GM12891 (cell line): ENCODE results near the gene VAMP8.

Experiments
- POLR2A ChIP-seq: IDR thresholded peaks from 2 replicates; pipeline ENCODE4 v1.6.1; 2011; ENCODE audit warnings: low read depth, low read length, control low read depth
- POLR2AphosphoS5 ChIP-seq: IDR thresholded peaks from 2 replicates; pipeline ENCODE4 v1.6.1; 2011; ENCODE audit warnings: low read depth, low read length, control low read depth
- TAF1 ChIP-seq: IDR thresholded peaks from 2 replicates; pipeline ENCODE4 v1.6.1; 2011; ENCODE audit warnings: low read depth, low read length, control low read depth

GRCh38 chr2:85560812-85561279 is 16.5 kb upstream of the VAMP8 start:
- no peak for TF ChIP-seq POLR2A
- TF ChIP-seq POLR2AphosphoS5: no peak
- no peak for TF ChIP-seq TAF1
